ENCODE data around the gene UCK2. TPM values are rescaled to one million over a fixed set of nuclear protein-coding genes. Genes with fewer than 3 reads are reported as not detected.

The UCK2 gene
- total RNA-seq, 1 experiment from 2014 or later: 77.9 TPM

GRCh38 chr1:165862448-165862847 is 35.0 kb downstream of the UCK2 start:
- Histone ChIP-seq H3K27me3 (ENCODE audit: insufficient read depth, low read length) (no peaks in the 10 kb centered on the region), H3K79me2 (ENCODE audit: insufficient read depth, low read length) (peaks cover 63% of the 10 kb centered on the region; the same call in 1 of the 2 replicates), H2BK120ac (ENCODE audit: low read depth, low read length, poor library complexity, severe bottlenecking) (no peak overlapping the region), H4K91ac (ENCODE audit: insufficient read length, low read depth, low read length) (no peak overlapping the region), H2BK5ac (ENCODE audit: insufficient read length, low read length) (no peak overlapping the region), H3K18ac (ENCODE audit: insufficient read length, low read depth, low read length) (no peak overlapping the region), H3K56ac (ENCODE audit: insufficient read length, low read depth, low read length) (no peak overlapping the region), H3K23me2 (ENCODE audit: insufficient read length, low read depth, low read length, poor library complexity, severe bottlenecking) (no peaks in the 10 kb centered on the region), H4K5ac (ENCODE audit: insufficient read length, low read depth, low read length) (no peak overlapping the region), H3K27ac (ENCODE audit: insufficient read length, low read depth, low read length) (no peak overlapping the region), H2AFZ (ENCODE audit: low read length) (no peak overlapping the region), H3K23ac (ENCODE audit: insufficient read length, low read depth, low read length) (no peak overlapping the region), H3T11ph (ENCODE audit: low read length) (no peak overlapping the region), H2BK20ac (ENCODE audit: low read depth, low read length, poor library complexity, severe bottlenecking) (no peak overlapping the region), H2BK12ac (ENCODE audit: insufficient read length, low read depth, low read length) (no peak overlapping the region), H4K8ac (replicated peaks; ENCODE audit: insufficient read length, low read depth, low read length) (no peak overlapping the region), H3K4me2 (ENCODE audit: insufficient read depth, insufficient read length, low read length) (no peak overlapping the region), H2BK15ac (ENCODE audit: low read depth, low read length) (no peak overlapping the region), H3K4ac (ENCODE audit: low read depth, low read length) (no peak overlapping the region), H3K9ac (ENCODE audit: extremely low read depth, insufficient read length, low read length) (no peak overlapping the region), H3K79me1 (ENCODE audit: insufficient read depth, low read depth, low read length, poor library complexity, severe bottlenecking) (peaks cover 9% of the 10 kb centered on the region), H2AK5ac (ENCODE audit: insufficient read length, low read length) (no peak overlapping the region), H4K20me1 (ENCODE audit: control insufficient read depth, insufficient read depth, insufficient read length) (peaks cover 2% of the 10 kb centered on the region), H3K9me3 (ENCODE audit: control insufficient read depth, low read depth, low read length) (no peaks in the 10 kb centered on the region), H3K14ac (ENCODE audit: insufficient read depth, low read length) (no peak overlapping the region), H3K4me1 (ENCODE audit: insufficient read depth, low read length) (peaks cover 9% of the 10 kb centered on the region; the same call in 1 of the 2 replicates)
- Mint-ChIP-seq H3K27me3 (ENCODE audit: low read depth) (no peaks in the 10 kb centered on the region), H3K4me1 (peaks cover 48 to 58% of the 10 kb centered on the region in 2 experiments), H3K27ac (peak overlapping the region; percentile 1 to 35 (median 8); a peak in 4 of 7 replicates), H3K4me3 (no peak overlapping the region), H3K9me3 (0 out of 5 replicates have a peak, but pooled peaks cover 0 to 5% of the 10 kb centered on the region in 2 experiments), H3K36me3 (ENCODE audit: insufficient read depth in 1 of 3, low read depth in 3 of 3) (peaks cover 9 to 13% (median 9%) of the 10 kb centered on the region in 3 experiments; a peak in 6 of 7 replicates)
- WGBS (ENCODE audit: extremely low coverage, insufficient read length, low lambda C conversion rate): no CpG with 5 or more reads among the region's 5 CpGs
- no peak for TF ChIP-seq CTCF (conservative IDR thresholded peaks at IDR 0.05)
- no peak for DNase-seq
